Fibroblast of gingiva (primary cell): ENCODE measurements around the gene AFF3.
"Not testable (repeated sequence)": the region's sequence is repeated elsewhere in the genome, so short reads cannot be mapped to it uniquely, and the experiment has no call there.

Source experiments
- DNase-seq: peaks from one replicate; pipeline ENCODE4 v3.0.0-alpha.2; 2011; ENCODE audit warnings: low read depth

The AFF3 gene

GRCh38 chr2:100107906-100108647 lies 34.3 kb downstream of the AFF3 start:
- no peak for DNase-seq

GRCh38 chr2:100107440-100107839 lies 35.0 kb downstream of the AFF3 start:
- no peak for DNase-seq

- DNase-seq = no peak
Observed at GRCh38 chr2:100106460-100106859, 35.9 kb downstream of the AFF3 start.

GRCh38 chr2:100105678-100106054 lies 36.7 kb downstream of the AFF3 start:
- no peak for DNase-seq

GRCh38 chr2:100104718-100105677 lies 37.4 kb downstream of the AFF3 start:
- no peak for DNase-seq

- not testable (repeated sequence) for DNase-seq
Observed at GRCh38 chr2:100104265-100104664, 38.1 kb downstream of the AFF3 start.

GRCh38 chr2:100103527-100104252 lies 38.7 kb downstream of the AFF3 start:
- not testable (repeated sequence) for DNase-seq

GRCh38 chr2:100102466-100103180 lies 39.8 kb downstream of the AFF3 start:
- not testable (repeated sequence) for DNase-seq

- not testable (repeated sequence) for DNase-seq
Observed at GRCh38 chr2:100098855-100099254, 43.5 kb downstream of the AFF3 start.

GRCh38 chr2:100097611-100098294 lies 44.6 kb downstream of the AFF3 start:
- DNase-seq = not testable (repeated sequence)

GRCh38 chr2:100095845-100096244 lies 46.5 kb downstream of the AFF3 start:
- not testable (repeated sequence) for DNase-seq

GRCh38 chr2:100091807-100092206 lies 50.6 kb downstream of the AFF3 start:
- not testable (repeated sequence) for DNase-seq

GRCh38 chr2:100085744-100086143 lies 56.6 kb downstream of the AFF3 start:
- not testable (repeated sequence) for DNase-seq

- not testable (repeated sequence) for DNase-seq
Observed at GRCh38 chr2:100083421-100084216, 58.8 kb downstream of the AFF3 start.

- not testable (repeated sequence) for DNase-seq
Observed at GRCh38 chr2:100082302-100082978, 60.0 kb downstream of the AFF3 start.

- no peak for DNase-seq
Observed at GRCh38 chr2:100077935-100078334, 64.5 kb downstream of the AFF3 start.

- no peak for DNase-seq
Observed at GRCh38 chr2:100077456-100077855, 64.9 kb downstream of the AFF3 start.

- DNase-seq = no peak
Observed at GRCh38 chr2:100075532-100075931, 66.9 kb downstream of the AFF3 start.

GRCh38 chr2:100073110-100073509 lies 69.3 kb downstream of the AFF3 start:
- DNase-seq = no peak

GRCh38 chr2:100072503-100072902 lies 69.9 kb downstream of the AFF3 start:
- no peak for DNase-seq
